GM12878 (cell line): ENCODE measurements around the gene RALGDS. TPM values are rescaled to one million over a fixed set of nuclear protein-coding genes. Genes with fewer than 3 reads are reported as not detected.
A peak's percentile ranks its signal among the peaks of the same experiment; 100 is the strongest.

Experiments used
- ATAC-seq: fragments of 200-7000 bp; cut with Tn5 transposase; 3 replicates; pipeline ENCODE4 v1.9.1; 2020; ENCODE audit warnings: mild to moderate bottlenecking, moderate library complexity
- BruUV-seq: library from RNA; stranded (reverse); fragments of 400-500 nt; replicated peaks from 2 replicates; lab custom pipeline; 2021; lab: Mats Ljungman, UMichigan
- CTCF ChIA-PET: fragments of 300-600 bp; sonication (Branson Sonifier 250); formaldehyde crosslinking; extraction: SDS; loops from one replicate; lab custom pipeline; 2021; ENCODE audit warnings: inconsistent platforms; lab: Yijun Ruan, JAX
- POLR2A ChIA-PET: fragments of 350-600 bp; formaldehyde crosslinking; extraction: SDS; loops from one replicate; lab custom pipeline; 2021; ENCODE audit warnings: inconsistent platforms; lab: Charles Lee
- RAD21 ChIA-PET: fragments of 300-600 bp; sonication (Branson Sonifier 250); formaldehyde crosslinking; loops from one replicate; lab custom pipeline; 2023; ENCODE audit warnings: antibody characterized with exemption; ENCODE audit not compliant: unreplicated experiment; lab: Charles Lee
- SMC1A ChIA-PET: fragments of 300-600 bp; sonication (Branson Sonifier 250); formaldehyde crosslinking; loops from one replicate; lab custom pipeline; 2023; ENCODE audit not compliant: unreplicated experiment, uncharacterized antibody; lab: Charles Lee
- DNase-seq: peaks from one replicate; pipeline ENCODE4 v3.0.0-alpha.2; 2011; ENCODE audit warnings: low read depth, low spot score
- FAIRE-seq: peaks from 3 replicates; lab custom pipeline; 2011; peaks lifted over from hg19 to GRCh38; lab: Jason Lieb, UNC
- H2AFZ ChIP-seq: 2 replicates; pipeline ENCODE4 v1.6.0; 2011; ENCODE audit warnings: low read depth, low read length, control low read depth; ENCODE audit not compliant: control insufficient read depth
- H3K27ac ChIP-seq: 2 replicates; pipeline ENCODE4 v1.5.1; 2011; ENCODE audit warnings: control low read depth; ENCODE audit not compliant: control insufficient read depth, insufficient read depth
- H3K27me3 ChIP-seq, 2 experiments: replicated peaks in 1 of 2; 2 replicates each; pipeline versions ENCODE4 v1.6.0 to v1.6.1; 2011; ENCODE audit warnings: low read length in 1 of 2; ENCODE audit not compliant: control insufficient read depth in 2 of 2, insufficient read depth in 2 of 2
- H3K36me3 ChIP-seq, 2 experiments: 2 replicates each; pipeline ENCODE4 v1.5.1; 2011; ENCODE audit warnings: low read length in 1 of 2; ENCODE audit not compliant: control insufficient read depth in 2 of 2, insufficient read depth in 2 of 2
- H3K4me1 ChIP-seq: 2 replicates; pipeline ENCODE4 v1.6.1; 2011; ENCODE audit warnings: mild to moderate bottlenecking, low read length, moderate library complexity, mixed read lengths; ENCODE audit not compliant: control insufficient read depth, insufficient read depth
- H3K4me2 ChIP-seq: 2 replicates; pipeline ENCODE4 v1.6.0; 2011; ENCODE audit warnings: control low read depth; ENCODE audit not compliant: control insufficient read depth, insufficient read depth
- H3K4me3 ChIP-seq: fragments of 200-600 bp; sonication (generic); 2 replicates; pipeline ENCODE4 v1.5.1; 2016
- H3K79me2 ChIP-seq: 2 replicates; pipeline ENCODE4 v1.6.0; 2011; ENCODE audit warnings: low read length; ENCODE audit not compliant: control insufficient read depth, insufficient read depth
- H3K9ac ChIP-seq: 2 replicates; pipeline ENCODE4 v1.8.0; 2011; ENCODE audit warnings: low read length, control low read depth, mixed read lengths; ENCODE audit not compliant: control insufficient read depth, insufficient read depth
- H3K9me3 ChIP-seq: replicated peaks from 3 replicates; pipeline ENCODE4 v1.5.1; 2011; ENCODE audit warnings: mild to moderate bottlenecking, low read length; ENCODE audit not compliant: control insufficient read depth, insufficient read depth
- H4K20me1 ChIP-seq: 2 replicates; pipeline ENCODE4 v1.6.0; 2011; ENCODE audit not compliant: control insufficient read depth, insufficient read depth
- DPF2 ChIP-seq: fragments of 450-650 bp; IDR thresholded peaks from 2 replicates; pipeline ENCODE4 v1.6.1; 2017; ENCODE audit warnings: mild to moderate bottlenecking
- E2F4 ChIP-seq: IDR thresholded peaks from 2 replicates; pipeline ENCODE4 v1.6.1; 2012; ENCODE audit warnings: low read depth, low read length, improper control_type of control experiment
- EP300 ChIP-seq, 2 experiments: fragments of 150-350 bp in 1 of 2; IDR thresholded peaks; 2 replicates each; pipeline ENCODE4 v1.6.1; 2011 to 2012; ENCODE audit warnings: low read depth in 2 of 2, low read length in 2 of 2, borderline replicate concordance in 1 of 2, improper control_type of control experiment in 1 of 2, inconsistent platforms in 1 of 2; ENCODE audit not compliant: control insufficient read depth in 1 of 2
- GATAD2B ChIP-seq: fragments of 450-650 bp; conservative IDR thresholded peaks from 2 replicates; pipeline ENCODE4 v1.6.1; 2017; ENCODE audit warnings: low read depth, mild to moderate bottlenecking, moderate library complexity
- HDGF ChIP-seq: fragments of 450-650 bp; IDR thresholded peaks from 2 replicates; pipeline ENCODE4 v1.6.1; 2016; ENCODE audit warnings: antibody characterized with exemption
- IRF3 ChIP-seq: fragments of 450-650 bp; IDR thresholded peaks from 2 replicates; pipeline ENCODE4 v1.6.1; 2014; ENCODE audit warnings: mild to moderate bottlenecking
- MYC ChIP-seq: IDR thresholded peaks from 2 replicates; pipeline ENCODE4 v1.6.1; 2011; ENCODE audit warnings: mild to moderate bottlenecking, low read length, moderate library complexity, inconsistent platforms; ENCODE audit not compliant: insufficient read depth, insufficient replicate concordance, insufficient read length, severe bottlenecking
- SRF ChIP-seq, 2 experiments: IDR thresholded peaks; 2 replicates each; pipeline ENCODE4 v1.6.1; 2011; ENCODE audit warnings: low read depth in 2 of 2, low read length in 2 of 2, mild to moderate bottlenecking in 1 of 2, moderate library complexity in 1 of 2
- WGBS: methylation state at CpG from one replicate; pipeline ENCODE4 v1.1.6; 2016; ENCODE audit warnings: low lambda C conversion rate; ENCODE audit not compliant: insufficient replicate concordance, insufficient coverage; ENCODE audit errors: missing lambda C conversion rate; 5-methylcytosine and 5-hydroxymethylcytosine counted together
- in situ Hi-C: fragments of 300-500 bp; cut with MboI; formaldehyde crosslinking; loops from 9 replicates; pipeline ENCODE4 v1.14.3; 2018; ENCODE audit warnings: mixed read lengths
- intact Hi-C: fragments of 100-400 bp; cut with micrococcal nuclease; formaldehyde crosslinking; loops from one replicate; pipeline ENCODE4 v1.14.2; 2022; ENCODE audit not compliant: unreplicated experiment
- polyA plus RNA-seq, 11 experiments: library from polyadenylated mRNA; depleted of rRNA in 4 of 11; unstranded in 6 of 11; stranded (reverse) in 5 of 11; fragments of >200 nt; fragmentation: Nextera tagmentation in 4 of 11; fragmentation: Illumina TruSeq in 1 of 11; extraction: Ambion mirVana in 4 of 11; extraction: Trizol in 1 of 11; gene quantifications; 1 replicate in 1 of 11; 2 replicates in 10 of 11; pipeline versions ENCODE4 v1.2.1 to v1.2.3, GENCODE V29; 2011 to 2016; ENCODE audit warnings: inconsistent platforms in 2 of 11, missing spikeins in 2 of 11, low read depth in 1 of 11
- total RNA-seq, 4 experiments: library from RNA; depleted of rRNA in 3 of 4; stranded (reverse); fragments of >200 nt in 3 of 4; fragmentation: Illumina TruSeq in 1 of 4; extraction: Trizol in 1 of 4; gene quantifications; 2 replicates each; pipeline versions ENCODE4 v1.2.1 to v1.2.3, GENCODE V29; 2013 to 2021

Gene RALGDS
- total and polyA plus RNA-seq, 10 of the 15 experiments (the other 5 are each of a cell fraction or from before 2014, with no cell fraction given) = 1.3 to 48.6 (median 21.2) TPM

- 0 out of 2 replicates have a peak, but pooled peaks have one; percentile 6 for TF ChIP-seq IRF3
- TF ChIP-seq DPF2 = peak; percentile 70
- no peak for TF ChIP-seq SRF (IDR thresholded peaks at IDR 0.05; ENCODE audit: low read depth in 2 of 2, low read length in 2 of 2)
- peak; percentile 70; the same call in 1 of the 2 replicates for TF ChIP-seq GATAD2B
- peak; percentile 99 for TF ChIP-seq HDGF
- no peak for TF ChIP-seq MYC
These were observed 23.3 kb upstream of the RALGDS start (continued) for GRCh38 chr9:133144142-133144903.

GRCh38 chr9:133143639-133144141 lies 22.6 kb upstream of the RALGDS start:
- no peaks in the 10 kb centered on the region; a peak in 1 of 4 replicates for H3K36me3 ChIP-seq
- ATAC-seq (no peak), FAIRE-seq (no peak), DNase-seq (no peak)
- peaks cover 82% of the 10 kb centered on the region for H3K79me2 ChIP-seq
- H3K9me3 ChIP-seq = no peaks in the 10 kb centered on the region
- peak overlapping the region; percentile 60; the same call in 1 of the 2 replicates for H3K4me3 ChIP-seq
- H2AFZ ChIP-seq = no peak overlapping the region
- WGBS = 73% methylated on average over 13 of the region's 13 CpGs
- BruUV-seq = no TSS peak
- POLR2A ChIA-PET = interaction anchor here (0.6 to 4.9 kb wide), 11 partner anchors 8 to 161 kb away, joined by 3 to 66 read pairs (median 6); no protein-coding TSS in a partner anchor
- peak overlapping the region; percentile 82 for H3K4me2 ChIP-seq
- SMC1A ChIA-PET = interaction anchor here (0.6 to 6.0 kb wide), 21 partner anchors 11 to 278 kb away, joined by 3 to 48 read pairs (median 6); no protein-coding TSS in a partner anchor
- H3K27me3 ChIP-seq = no peaks in the 10 kb centered on the region
- no peaks in the 10 kb centered on the region for H4K20me1 ChIP-seq
- TF ChIP-seq EP300 (IDR thresholded peaks at IDR 0.05; ENCODE audit: borderline replicate concordance in 1 of 2, control insufficient read depth in 1 of 2, low read depth in 2 of 2, low read length in 2 of 2) (0 out of 4 replicates have a peak, but pooled peaks of 1 of the 2 experiments have one; percentile 6), E2F4 (no peak)
- peak overlapping the region; percentile 13; the same call in 1 of the 2 replicates for H3K27ac ChIP-seq
- intact Hi-C loops = loop anchor here (1.0 to 2.0 kb wide), 3 partner anchors 17 to 40 kb away; no protein-coding TSS in a partner anchor
- CTCF ChIA-PET = interaction anchor here (0.7 to 8.7 kb wide), 29 partner anchors 8 to 228 kb away, joined by 3 to 401 read pairs (median 5); partner anchors contain the start of genes GFI1B, GTF3C5 and RALGDS
- H3K9ac ChIP-seq = peak overlapping the region; percentile 55
- RAD21 ChIA-PET = interaction anchor here (0.6 to 8.2 kb wide), 23 partner anchors 10 to 999 kb away, joined by 3 to 219 read pairs (median 5); partner anchors contain the start of genes GFI1B, GTF3C5, RALGDS and SLC2A6
- H3K4me1 ChIP-seq = peaks cover 48% of the 10 kb centered on the region
- in situ Hi-C loops = loop anchor here (25.0 kb wide), 1 partner anchor 1881 kb away; no protein-coding TSS in a partner anchor
